A549 (cell line): ENCODE results near the gene SARS2.

Experiments
- BHLHE40 ChIP-seq: IDR thresholded peaks from 2 replicates; pipeline ENCODE4 v1.6.1; 2012; ENCODE audit warnings: low read depth, low read length, inconsistent platforms
- CEBPB ChIP-seq, 2 experiments: fragments of >200 bp in 1 of 2; sonication (Bioruptor Twin) in 1 of 2; formaldehyde crosslinking in 1 of 2; IDR thresholded peaks; 2 replicates each; pipeline ENCODE4 v1.6.1; 2012 to 2016
- EP300 ChIP-seq, 2 experiments: fragments of >200 bp; sonication (Bioruptor Twin); formaldehyde crosslinking; IDR thresholded peaks; 2 replicates in 1 of 2; 3 replicates in 1 of 2; pipeline ENCODE4 v1.6.1; 2016 to 2017
- HOXB5 ChIP-seq: fragments of 250-450 bp; sonication (Bioruptor Pico); IDR thresholded peaks from 2 replicates; pipeline ENCODE4 v1.5.0; 2020; ENCODE audit warnings: mild to moderate bottlenecking, moderate library complexity
- JUN ChIP-seq, 2 experiments: fragments of >200 bp; sonication (Bioruptor Twin); formaldehyde crosslinking; IDR thresholded peaks; 2 replicates in 1 of 2; 3 replicates in 1 of 2; pipeline ENCODE4 v1.6.1; 2016 to 2017
- KDM1A ChIP-seq: fragments of 200-600 bp; sonication (generic); IDR thresholded peaks from 2 replicates; pipeline ENCODE4 v1.6.1; 2016; ENCODE audit warnings: low read depth, mild to moderate bottlenecking
- MAZ ChIP-seq: fragments of 150-350 bp; IDR thresholded peaks from 2 replicates; pipeline ENCODE4 v1.6.1; 2014; ENCODE audit warnings: antibody characterized with exemption, low read depth, low read length, borderline replicate concordance
- MYC ChIP-seq: IDR thresholded peaks from 2 replicates; pipeline ENCODE4 v1.6.1; 2012; ENCODE audit warnings: mild to moderate bottlenecking, inconsistent platforms, low read length, improper control_type of control experiment, borderline replicate concordance
- TP53 ChIP-seq: fragments of 250-450 bp; sonication (Bioruptor Pico); IDR thresholded peaks from 2 replicates; pipeline ENCODE4 v1.5.0; 2021; ENCODE audit warnings: mild to moderate bottlenecking, moderate library complexity
- TF ChIP-seq, protein P1 (sequence below): fragments of >200 bp; sonication (Bioruptor Twin); formaldehyde crosslinking; IDR thresholded peaks from 3 replicates; pipeline ENCODE4 v1.5.1; 2016

DNA sequence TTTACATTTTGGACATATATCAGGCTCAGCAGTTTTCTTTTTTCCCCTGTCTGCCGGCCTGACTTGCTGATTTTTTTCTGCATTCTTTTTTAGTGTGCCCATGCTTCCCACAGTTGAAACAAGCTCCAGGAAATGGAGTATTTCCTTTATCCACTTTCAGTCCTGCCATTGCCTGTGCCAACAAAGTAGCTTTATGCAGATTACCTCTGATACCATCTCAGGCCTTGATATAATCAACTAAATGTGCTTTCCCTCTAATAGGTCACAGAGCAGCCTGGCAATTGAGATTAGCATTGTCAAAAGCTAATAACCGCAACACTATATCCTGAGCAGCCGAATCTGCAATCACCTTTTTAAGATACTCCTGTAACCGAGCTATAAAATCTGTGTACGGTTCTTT, 9.4 kb upstream of the SARS2 start:
- TF ChIP-seq, protein P1, sequence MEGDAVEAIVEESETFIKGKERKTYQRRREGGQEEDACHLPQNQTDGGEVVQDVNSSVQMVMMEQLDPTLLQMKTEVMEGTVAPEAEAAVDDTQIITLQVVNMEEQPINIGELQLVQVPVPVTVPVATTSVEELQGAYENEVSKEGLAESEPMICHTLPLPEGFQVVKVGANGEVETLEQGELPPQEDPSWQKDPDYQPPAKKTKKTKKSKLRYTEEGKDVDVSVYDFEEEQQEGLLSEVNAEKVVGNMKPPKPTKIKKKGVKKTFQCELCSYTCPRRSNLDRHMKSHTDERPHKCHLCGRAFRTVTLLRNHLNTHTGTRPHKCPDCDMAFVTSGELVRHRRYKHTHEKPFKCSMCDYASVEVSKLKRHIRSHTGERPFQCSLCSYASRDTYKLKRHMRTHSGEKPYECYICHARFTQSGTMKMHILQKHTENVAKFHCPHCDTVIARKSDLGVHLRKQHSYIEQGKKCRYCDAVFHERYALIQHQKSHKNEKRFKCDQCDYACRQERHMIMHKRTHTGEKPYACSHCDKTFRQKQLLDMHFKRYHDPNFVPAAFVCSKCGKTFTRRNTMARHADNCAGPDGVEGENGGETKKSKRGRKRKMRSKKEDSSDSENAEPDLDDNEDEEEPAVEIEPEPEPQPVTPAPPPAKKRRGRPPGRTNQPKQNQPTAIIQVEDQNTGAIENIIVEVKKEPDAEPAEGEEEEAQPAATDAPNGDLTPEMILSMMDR, result no peak
- TF ChIP-seq EP300 (IDR thresholded peaks at IDR 0.05) (no peak), KDM1A (no peak), HOXB5 (CRISPR knock-in tag) (no peak), MAZ (no peak), TP53 (CRISPR knock-in tag) (no peak), JUN (IDR thresholded peaks at IDR 0.05) (no peak), BHLHE40 (no peak), CEBPB (IDR thresholded peaks at IDR 0.05) (no peak), MYC (no peak)
